ENCODE data around the gene TMUB2. TPM values are rescaled to one million over a fixed set of nuclear protein-coding genes. Genes with fewer than 3 reads are reported as not detected.
A peak's percentile ranks its signal among the peaks of the same experiment; 100 is the strongest.

TMUB2 gene
- total and polyA plus RNA-seq, 2 of the 13 experiments (the other 11 are each of a cell fraction or from before 2014, with no cell fraction given) = 26.9 to 50.8 TPM

- no peak for TF ChIP-seq HNF1A (IDR thresholded peaks at IDR 0.05; ENCODE audit: low read depth)
- no peak for TF ChIP-seq HNF1A (CRISPR knock-in tag; IDR thresholded peaks at IDR 0.05; ENCODE audit: borderline replicate concordance)
- no peak for TF ChIP-seq SATB2 (CRISPR knock-in tag; IDR thresholded peaks at IDR 0.05)
- TF ChIP-seq SRF (IDR thresholded peaks at IDR 0.05; ENCODE audit: low read depth, low read length) = no peak
- TF ChIP-seq HIC2 (CRISPR knock-in tag; IDR thresholded peaks at IDR 0.05; ENCODE audit: low read depth) = no peak
- TF ChIP-seq ARNTL (CRISPR knock-in tag; IDR thresholded peaks at IDR 0.05) = 0 out of 2 replicates have a peak, but pooled peaks have one; percentile 21
- TF ChIP-seq U2AF2 (IDR thresholded peaks at IDR 0.05; ENCODE audit: low read depth, low read length) = no peak
- no peak for TF ChIP-seq ZNF513 (CRISPR knock-in tag; conservative IDR thresholded peaks at IDR 0.05)
- TF ChIP-seq BHLHE40 (IDR thresholded peaks at IDR 0.05; ENCODE audit: low read length) = no peak
- TF ChIP-seq SOX5 (CRISPR knock-in tag; IDR thresholded peaks at IDR 0.05; ENCODE audit: borderline replicate concordance) = no peak
- no peak for TF ChIP-seq SRSF4 (IDR thresholded peaks at IDR 0.05; ENCODE audit: low read depth, low read length, poor library complexity, severe bottlenecking)
- TF ChIP-seq ZNF710 (CRISPR knock-in tag; IDR thresholded peaks at IDR 0.05; ENCODE audit: borderline replicate concordance) = no peak
- TF ChIP-seq NR2F6 (IDR thresholded peaks at IDR 0.05) = no peak
- TF ChIP-seq NR2F6 (CRISPR knock-in tag; IDR thresholded peaks at IDR 0.05) = no peak
- TF ChIP-seq ZNF333 (CRISPR knock-in tag; IDR thresholded peaks at IDR 0.05; ENCODE audit: borderline replicate concordance) = no peak; the same call in 1 of the 2 replicates
- TF ChIP-seq ZNF580 (CRISPR knock-in tag; IDR thresholded peaks at IDR 0.05; ENCODE audit: borderline replicate concordance, low read depth) = no peak
- TF ChIP-seq TRIM24 (CRISPR knock-in tag; IDR thresholded peaks at IDR 0.05) = no peak
These were observed 12.2 kb downstream of the TMUB2 start (continued) for GRCh38 chr17:44198721-44199552.

Measured in HepG2 (cell line).